Kidney epithelial cell (primary cell): ENCODE results near the gene BCL11B. TPM values are rescaled to one million over a fixed set of nuclear protein-coding genes. Genes with fewer than 3 reads are reported as not detected.

Experiments used
- DNase-seq: peaks from one replicate; pipeline ENCODE4 v3.0.0-alpha.2; 2010; ENCODE audit warnings: low read depth
- H3K27me3 ChIP-seq: 2 replicates; pipeline ENCODE4 v1.6.0; 2011; ENCODE audit warnings: low read length; ENCODE audit not compliant: control insufficient read depth, insufficient read depth
- H3K36me3 ChIP-seq: 2 replicates; pipeline ENCODE4 v1.5.1; 2011; ENCODE audit warnings: low read length; ENCODE audit not compliant: control insufficient read depth, insufficient read depth
- H3K4me3 ChIP-seq: 2 replicates; pipeline ENCODE4 v1.5.1; 2011; ENCODE audit warnings: low read depth, mild to moderate bottlenecking, control low read depth, low read length
- total RNA-seq: library from RNA; depleted of rRNA; stranded (reverse); fragments of >200 nt; gene quantifications from 2 replicates; pipeline ENCODE4 v1.2.3, GENCODE V29; 2015
- TF ChIP-seq, protein P1 (sequence below): IDR thresholded peaks from 2 replicates; pipeline ENCODE4 v1.5.1; 2011; ENCODE audit warnings: mild to moderate bottlenecking, moderate library complexity, low read length, control low read depth, inconsistent platforms; ENCODE audit not compliant: insufficient read depth, poor library complexity, severe bottlenecking

The BCL11B gene
- total RNA-seq, 1 donor from 2014 or later: 2.3 TPM

DNA sequence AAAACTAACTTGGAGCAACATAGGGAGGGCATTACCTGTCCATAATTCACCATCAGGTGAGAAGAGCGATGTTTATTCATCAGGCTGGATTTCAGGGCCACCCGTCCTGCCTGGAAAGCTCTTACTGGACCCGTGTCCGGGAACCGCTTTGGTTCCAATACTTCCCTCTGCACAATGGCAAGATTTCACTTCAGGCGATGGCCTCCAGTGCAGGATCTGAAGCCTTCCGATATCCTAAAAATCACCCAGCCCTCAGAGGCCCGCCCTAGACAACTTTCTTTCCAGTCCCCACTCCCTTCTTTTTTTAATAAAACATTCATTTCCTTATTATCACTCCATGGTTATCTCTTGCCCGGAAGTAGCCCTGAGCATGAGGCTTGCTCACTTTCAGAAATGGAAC lies 92.5 kb downstream of the BCL11B start:
- no peaks in the 10 kb centered on the region for H3K36me3 ChIP-seq
- TF ChIP-seq, protein P1, sequence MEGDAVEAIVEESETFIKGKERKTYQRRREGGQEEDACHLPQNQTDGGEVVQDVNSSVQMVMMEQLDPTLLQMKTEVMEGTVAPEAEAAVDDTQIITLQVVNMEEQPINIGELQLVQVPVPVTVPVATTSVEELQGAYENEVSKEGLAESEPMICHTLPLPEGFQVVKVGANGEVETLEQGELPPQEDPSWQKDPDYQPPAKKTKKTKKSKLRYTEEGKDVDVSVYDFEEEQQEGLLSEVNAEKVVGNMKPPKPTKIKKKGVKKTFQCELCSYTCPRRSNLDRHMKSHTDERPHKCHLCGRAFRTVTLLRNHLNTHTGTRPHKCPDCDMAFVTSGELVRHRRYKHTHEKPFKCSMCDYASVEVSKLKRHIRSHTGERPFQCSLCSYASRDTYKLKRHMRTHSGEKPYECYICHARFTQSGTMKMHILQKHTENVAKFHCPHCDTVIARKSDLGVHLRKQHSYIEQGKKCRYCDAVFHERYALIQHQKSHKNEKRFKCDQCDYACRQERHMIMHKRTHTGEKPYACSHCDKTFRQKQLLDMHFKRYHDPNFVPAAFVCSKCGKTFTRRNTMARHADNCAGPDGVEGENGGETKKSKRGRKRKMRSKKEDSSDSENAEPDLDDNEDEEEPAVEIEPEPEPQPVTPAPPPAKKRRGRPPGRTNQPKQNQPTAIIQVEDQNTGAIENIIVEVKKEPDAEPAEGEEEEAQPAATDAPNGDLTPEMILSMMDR: no peak

DNA sequence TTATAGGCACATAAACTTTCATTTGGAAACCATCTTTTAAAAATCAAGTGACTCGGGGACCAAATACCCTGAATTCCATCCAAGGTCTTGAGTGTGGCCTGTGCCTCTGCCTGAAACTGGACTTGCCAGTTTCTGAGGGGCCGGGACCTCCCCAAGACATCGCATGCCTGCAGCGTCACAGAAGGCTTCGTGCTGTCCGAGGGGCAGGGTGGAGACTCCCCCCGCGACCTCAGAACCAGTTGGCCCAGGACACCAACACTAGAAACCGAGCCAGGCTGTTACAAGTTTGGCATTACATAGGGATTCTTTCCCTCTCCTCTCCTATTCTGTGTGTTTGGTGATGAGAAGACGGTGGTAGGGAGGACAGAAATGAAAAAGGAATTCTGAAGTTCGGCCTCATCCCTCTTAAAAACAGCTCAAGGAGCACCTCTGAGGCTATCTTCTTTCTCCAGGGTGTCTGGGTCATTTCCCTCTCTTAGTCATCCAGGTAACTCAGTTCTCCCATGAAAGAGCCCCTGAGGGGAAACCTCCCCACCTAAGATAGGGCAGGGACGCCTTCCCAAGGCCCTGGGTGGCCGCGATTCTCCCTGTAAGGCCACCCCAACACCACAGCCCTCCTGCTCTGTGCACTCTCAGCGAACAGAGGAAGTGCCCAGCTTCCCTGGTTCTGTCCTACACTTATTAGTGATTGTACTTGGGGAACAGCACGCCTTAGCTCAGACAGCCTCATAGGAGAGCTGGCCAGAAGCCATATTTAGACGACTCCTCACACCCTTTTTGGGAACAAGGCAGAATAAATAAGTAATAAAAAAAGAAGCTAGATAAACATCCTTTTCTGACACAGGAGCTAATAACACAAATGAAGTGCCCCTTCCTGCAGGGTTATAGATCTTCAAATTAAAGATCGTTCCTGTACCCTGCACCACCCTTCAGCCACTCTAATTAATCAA lies 93.8 kb downstream of the BCL11B start:
- H3K27me3 ChIP-seq: no peaks in the 10 kb centered on the region
- no peak overlapping the region for H3K4me3 ChIP-seq
- H3K36me3 ChIP-seq: no peaks in the 10 kb centered on the region
- no peak for DNase-seq
- TF ChIP-seq, protein P1: no peak

More for the DNA sequence above, 92.5 kb downstream of the BCL11B start:
- DNase-seq: no peak
- no peak overlapping the region for H3K4me3 ChIP-seq
- no peaks in the 10 kb centered on the region for H3K27me3 ChIP-seq

DNA sequence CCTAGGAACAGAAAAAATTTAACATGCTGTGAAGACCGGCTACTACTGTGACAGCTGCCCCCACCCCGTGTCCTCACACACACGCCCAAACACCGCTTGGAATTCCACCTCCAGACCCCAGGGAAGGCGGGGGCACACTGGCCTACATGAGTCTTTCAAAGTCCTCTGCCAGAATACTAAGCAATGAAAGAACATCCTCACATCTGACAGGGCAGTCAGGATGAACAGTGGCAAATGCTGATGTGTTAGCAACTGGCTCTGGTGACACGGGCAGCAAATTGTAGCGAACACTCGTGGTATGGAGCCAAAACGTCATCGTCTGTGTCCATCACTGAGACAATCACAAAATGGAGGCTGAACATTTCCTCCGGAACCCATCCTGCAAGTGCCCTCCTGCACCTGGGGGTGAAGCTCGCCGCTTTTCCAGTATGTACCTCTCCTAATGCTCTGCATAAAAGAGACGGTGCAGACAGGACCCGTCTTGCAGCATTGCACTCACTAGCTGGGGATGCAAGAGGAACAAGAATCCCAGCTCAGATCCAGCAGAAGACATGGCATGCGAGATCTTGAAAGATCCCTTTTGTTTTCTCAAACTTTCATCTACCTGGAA lies 94.8 kb downstream of the BCL11B start:
- H3K27me3 ChIP-seq: no peaks in the 10 kb centered on the region
- no peaks in the 10 kb centered on the region for H3K36me3 ChIP-seq
- DNase-seq: no peak
- H3K4me3 ChIP-seq: no peak overlapping the region
- TF ChIP-seq, protein P1: no peak

DNA sequence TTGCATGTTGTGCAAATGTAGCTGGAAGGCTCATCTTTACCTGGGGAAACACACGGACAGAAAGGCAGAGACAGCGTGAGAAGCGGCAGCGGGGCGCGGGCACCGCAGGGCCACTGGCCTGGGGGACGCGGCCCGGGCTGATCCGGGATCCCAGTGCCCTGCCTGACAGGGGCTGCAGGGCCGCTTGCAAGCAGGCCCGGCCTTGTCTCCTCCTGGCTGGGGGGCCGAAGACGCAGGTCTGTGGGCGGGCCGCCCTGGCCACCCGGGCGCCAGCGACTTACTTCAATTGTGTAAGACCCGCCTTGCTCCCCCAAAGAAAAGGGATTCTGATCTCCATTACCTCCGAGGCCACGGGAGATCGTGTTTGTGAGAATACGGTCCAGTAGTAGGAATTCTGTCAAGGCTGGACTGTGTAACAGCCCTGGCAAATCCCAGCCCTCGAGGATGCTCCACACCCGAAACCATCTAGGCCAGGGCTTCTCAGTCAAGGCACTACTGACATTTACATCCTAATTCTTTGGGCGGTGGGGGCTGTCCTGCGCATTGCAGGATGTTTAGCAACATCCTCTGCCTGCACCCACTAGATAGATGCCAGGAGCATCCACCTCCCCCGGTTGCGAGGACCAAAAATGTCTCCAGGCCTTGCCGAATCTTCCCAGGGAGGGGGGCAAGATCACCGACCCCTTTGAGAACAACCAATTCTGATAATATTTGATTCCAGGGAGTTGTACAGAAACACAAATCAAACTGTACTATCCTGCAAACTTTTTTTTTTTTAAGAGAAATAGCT lies 95.6 kb downstream of the BCL11B start:
- H3K4me3 ChIP-seq: no peak overlapping the region
- H3K36me3 ChIP-seq: no peaks in the 10 kb centered on the region
- H3K27me3 ChIP-seq: no peaks in the 10 kb centered on the region
- TF ChIP-seq, protein P1: no peak
- DNase-seq: no peak

DNA sequence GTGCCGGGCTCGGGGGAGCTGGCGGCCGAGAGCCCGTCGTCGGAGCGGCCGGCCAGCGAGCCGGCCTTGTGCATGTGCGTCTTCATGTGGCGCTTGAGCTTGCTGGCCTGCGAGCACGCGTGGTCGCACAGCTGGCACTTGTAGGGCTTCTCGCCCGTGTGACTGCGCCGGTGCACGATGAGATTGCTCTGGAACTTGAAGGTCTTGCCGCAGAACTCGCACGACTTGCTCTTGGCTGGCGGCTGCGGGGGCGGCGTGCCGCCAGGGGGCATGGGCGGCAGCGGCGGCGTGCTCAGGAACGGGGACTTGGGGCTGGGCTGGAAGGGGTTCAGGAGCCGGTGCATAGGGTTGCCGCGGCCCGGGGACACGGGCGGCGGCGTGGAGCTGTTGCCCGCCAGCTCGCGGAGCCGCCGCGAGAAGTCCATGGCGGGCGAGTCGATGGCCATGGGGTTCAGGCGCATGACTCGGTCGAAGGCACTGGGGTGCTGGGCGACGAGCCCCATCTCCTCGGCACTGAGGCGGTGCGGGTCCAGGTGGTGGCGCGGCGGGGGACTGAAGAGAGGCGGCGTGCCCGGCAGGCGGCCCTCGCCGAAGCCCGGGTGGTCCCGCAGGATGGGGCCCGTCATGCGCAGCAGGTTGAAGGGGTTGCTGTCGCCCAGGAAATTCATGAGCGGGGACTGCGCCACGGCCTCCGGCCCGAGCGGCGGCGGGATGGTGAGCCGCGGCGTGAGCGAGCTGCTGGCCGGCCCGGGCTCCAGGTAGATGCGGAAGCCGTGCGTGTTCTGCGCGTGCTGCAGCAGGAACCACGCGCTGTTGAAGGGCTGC lies 96.5 kb downstream of the BCL11B start:
- H3K27me3 ChIP-seq: no peaks in the 10 kb centered on the region
- H3K4me3 ChIP-seq: no peak overlapping the region
- TF ChIP-seq, protein P1: no peak
- H3K36me3 ChIP-seq: no peaks in the 10 kb centered on the region
- DNase-seq: no peak
